ENCODE measurements around the gene ALX1. TPM values are rescaled to one million over a fixed set of nuclear protein-coding genes. Genes with fewer than 3 reads are reported as not detected.

The ALX1 gene
- total and polyA plus RNA-seq, 2 of the 4 experiments (the other 2 are of a cell fraction), result not detected

DNA sequence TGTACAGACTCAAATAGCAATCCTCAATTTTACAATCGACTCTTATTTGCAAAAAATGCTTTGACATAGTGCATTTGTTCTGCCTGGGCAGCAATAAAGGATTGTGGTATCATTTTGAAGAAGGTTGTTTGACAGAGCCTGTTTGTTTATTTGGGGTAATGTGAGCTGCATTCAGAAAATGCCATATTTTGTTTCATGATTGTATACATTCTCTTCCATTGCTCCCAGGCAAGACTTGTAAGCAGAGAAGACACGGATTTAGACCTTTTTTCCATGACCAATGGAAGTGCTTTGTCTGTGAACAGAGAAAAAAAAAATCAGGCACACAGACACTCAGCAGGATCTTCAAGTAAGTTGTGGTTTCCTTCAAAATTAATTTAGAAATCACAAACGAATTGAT, 35.5 kb upstream of the ALX1 start:
- POLR2A ChIA-PET (ENCODE audit: unreplicated experiment), result no interaction called here
- CTCF ChIA-PET, result no interaction called here
- in situ Hi-C loops (cut with MboI; ENCODE audit: low sequenced_read_pairs), result no loop called here

More for the DNA sequence above, 35.5 kb upstream of the ALX1 start:
- TF ChIP-seq CHD1 (IDR thresholded peaks at IDR 0.05; ENCODE audit: low read depth, low read length) (no peak), NFE2L2 (IDR thresholded peaks at IDR 0.05; ENCODE audit: low read depth, low read length) (no peak), SMC3 (IDR thresholded peaks at IDR 0.05; ENCODE audit: low read depth, low read length) (no peak), RAD21 (IDR thresholded peaks at IDR 0.05; ENCODE audit: low read length) (no peak)
- TF ChIP-seq, protein P1, sequence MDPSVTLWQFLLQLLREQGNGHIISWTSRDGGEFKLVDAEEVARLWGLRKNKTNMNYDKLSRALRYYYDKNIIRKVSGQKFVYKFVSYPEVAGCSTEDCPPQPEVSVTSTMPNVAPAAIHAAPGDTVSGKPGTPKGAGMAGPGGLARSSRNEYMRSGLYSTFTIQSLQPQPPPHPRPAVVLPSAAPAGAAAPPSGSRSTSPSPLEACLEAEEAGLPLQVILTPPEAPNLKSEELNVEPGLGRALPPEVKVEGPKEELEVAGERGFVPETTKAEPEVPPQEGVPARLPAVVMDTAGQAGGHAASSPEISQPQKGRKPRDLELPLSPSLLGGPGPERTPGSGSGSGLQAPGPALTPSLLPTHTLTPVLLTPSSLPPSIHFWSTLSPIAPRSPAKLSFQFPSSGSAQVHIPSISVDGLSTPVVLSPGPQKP (IDR thresholded peaks at IDR 0.05; ENCODE audit: borderline replicate concordance, low read depth, low read length), result no peak
- Histone ChIP-seq H2BK5ac (ENCODE audit: low read depth, low read length, poor library complexity, severe bottlenecking) (no peak overlapping the region), H3K4ac (ENCODE audit: low read depth, low read length) (no peak overlapping the region), H4K20me1 (ENCODE audit: insufficient read depth, low read length) (no peaks in the 10 kb centered on the region), H2BK120ac (ENCODE audit: low read depth, low read length) (no peak overlapping the region), H3K56ac (ENCODE audit: extremely low read depth, insufficient read depth, low read length) (no peak overlapping the region), H2AK9ac (replicated peaks; ENCODE audit: low read depth, low read length, poor library complexity) (no peak overlapping the region), H4K8ac (ENCODE audit: low read depth in 2 of 2, low read length in 2 of 2) (no peak overlapping the region), H2AK5ac (ENCODE audit: low read depth, low read length) (no peak overlapping the region), H4K5ac (ENCODE audit: low read depth, low read length) (no peak overlapping the region), H3K4me3 (ENCODE audit: insufficient read depth, low read depth, low read length) (no peak overlapping the region), H3K27ac (ENCODE audit: insufficient read depth, low read length) (no peak overlapping the region), H4K91ac (ENCODE audit: insufficient read depth, low read depth, low read length) (no peak overlapping the region), H3K27me3 (ENCODE audit: control insufficient read depth, insufficient read depth, low read length) (no peaks in the 10 kb centered on the region), H3K79me1 (ENCODE audit: low read depth in 1 of 2, low read length in 2 of 2) (no peaks in the 10 kb centered on the region), H3K4me1 (ENCODE audit: control insufficient read depth, insufficient read depth, low read length) (no peaks in the 10 kb centered on the region), H3K9ac (ENCODE audit: low read depth, low read length) (no peak overlapping the region), H2BK15ac (ENCODE audit: low read depth, low read length) (no peak overlapping the region), H2AFZ (replicated peaks; ENCODE audit: low read length, poor library complexity) (no peak overlapping the region), H3K14ac (replicated peaks; ENCODE audit: low read depth, low read length) (no peak overlapping the region), H3K18ac (ENCODE audit: low read depth, low read length) (no peak overlapping the region), H3K9me1 (ENCODE audit: insufficient read depth, low read length) (no peaks in the 10 kb centered on the region), H3K23ac (ENCODE audit: low read depth, low read length) (no peak overlapping the region), H3K36me3 (ENCODE audit: control insufficient read depth, insufficient read depth, low read length) (no peaks in the 10 kb centered on the region), H3K9me3 (ENCODE audit: control insufficient read depth, insufficient read depth, low read length) (no peaks in the 10 kb centered on the region), H3K4me2 (ENCODE audit: low read depth, low read length) (no peak overlapping the region), H2BK20ac (ENCODE audit: low read depth, low read length) (no peak overlapping the region)
- no CpG with 5 or more reads among the region's 3 CpGs for WGBS, 2 experiments (ENCODE audit: extremely low coverage in 2 of 2, insufficient read length in 1 of 2)
- dilution Hi-C loops (cut with HindIII; ENCODE audit: low sequenced_read_pairs, unreplicated experiment), result no loop called here
- BruUV-seq (replicated peaks), result no TSS peak
- intact Hi-C loops (cut with micrococcal nuclease), result no loop called here
- ATAC-seq (ENCODE audit: low read depth), result no peak
- no peak for DNase-seq
